Measurements from ENCODE around the gene SORCS2. TPM values are rescaled to one million over a fixed set of nuclear protein-coding genes. Genes with fewer than 3 reads are reported as not detected.

The SORCS2 gene
- polyA plus RNA-seq, 3 donors, result 0.46 to 0.55 TPM; not detected in 1

- H3K4me3 Mint-ChIP-seq, result no peak overlapping the region
- H3K27ac Mint-ChIP-seq, result no peak overlapping the region
- no peak overlapping the region for H3K4me2 ChIP-seq (replicated peaks; ENCODE audit: extremely low read depth, low read length, poor library complexity, severe bottlenecking)
- no peaks in the 10 kb centered on the region for H3K27me3 ChIP-seq (ENCODE audit: control insufficient read depth in 2 of 2, insufficient read depth in 2 of 2, low read length in 2 of 2)
- WGBS (ENCODE audit: insufficient coverage), result 95% methylated on average over 11 of the region's 14 CpGs
- H3K9me3 ChIP-seq (replicated peaks in 1 of 2; ENCODE audit: control insufficient read depth in 1 of 2, insufficient read depth in 1 of 2, low read length in 2 of 2), result peaks cover 6 to 11% of the 10 kb centered on the region in 2 donors
- no peak overlapping the region for H2AFZ ChIP-seq (ENCODE audit: insufficient read depth, low read depth, low read length, poor library complexity, severe bottlenecking)
- H3K9ac ChIP-seq (ENCODE audit: insufficient read depth, low read length, poor library complexity, severe bottlenecking), result no peak overlapping the region
- H3K4me3 ChIP-seq (replicated peaks in 1 of 3; ENCODE audit: low read depth in 2 of 3, low read length in 3 of 3), result no peak overlapping the region
- no peaks in the 10 kb centered on the region for H4K20me1 ChIP-seq (ENCODE audit: insufficient read depth, low read length)
- no peaks in the 10 kb centered on the region for H3K4me1 Mint-ChIP-seq
- no peaks in the 10 kb centered on the region for H3K79me2 ChIP-seq (ENCODE audit: insufficient read depth, low read length)
- no peak overlapping the region for H3K27ac ChIP-seq (ENCODE audit: low read depth in 1 of 2, low read length in 2 of 2)
- H3K36me3 ChIP-seq (replicated peaks in 1 of 2; ENCODE audit: control insufficient read depth in 1 of 2, insufficient read depth in 2 of 2, low read length in 2 of 2), result no peaks in the 10 kb centered on the region
- no peaks in the 10 kb centered on the region for H3K4me1 ChIP-seq (ENCODE audit: control insufficient read depth in 1 of 2, insufficient read depth in 2 of 2, low read length in 2 of 2)
- no peak for DNase-seq
- peaks cover 7 to 15% (median 9%) of the 10 kb centered on the region in 7 donors for H3K9me3 Mint-ChIP-seq
- peaks cover 4 to 7% (median 7%) of the 10 kb centered on the region in 3 donors for H3K27me3 Mint-ChIP-seq (ENCODE audit: low read depth in 3 of 3)
- intact Hi-C loops (cut with micrococcal nuclease), result no loop called here
- no peak for TF ChIP-seq CTCF (IDR thresholded peaks at IDR 0.05)
- no peaks in the 10 kb centered on the region for H3K36me3 Mint-ChIP-seq
Measured at GRCh38 chr4:7235030-7235380, 42.7 kb downstream of the SORCS2 start.

- 53% methylated on average over 2 of the region's 4 CpGs for WGBS (ENCODE audit: insufficient coverage)
- Mint-ChIP-seq H3K4me3 (no peak overlapping the region), H3K27ac (no peak overlapping the region), H3K36me3 (no peaks in the 10 kb centered on the region), H3K27me3 (ENCODE audit: low read depth in 3 of 3) (peaks cover 4 to 10% (median 7%) of the 10 kb centered on the region in 3 donors), H3K4me1 (no peaks in the 10 kb centered on the region), H3K9me3 (peaks cover 7 to 15% (median 9%) of the 10 kb centered on the region in 7 donors)
- Histone ChIP-seq H3K4me2 (replicated peaks; ENCODE audit: extremely low read depth, low read length, poor library complexity, severe bottlenecking) (no peak overlapping the region), H3K4me3 (replicated peaks in 1 of 3; ENCODE audit: low read depth in 2 of 3, low read length in 3 of 3) (no peak overlapping the region), H3K4me1 (ENCODE audit: control insufficient read depth in 1 of 2, insufficient read depth in 2 of 2, low read length in 2 of 2) (no peaks in the 10 kb centered on the region), H3K79me2 (ENCODE audit: insufficient read depth, low read length) (no peaks in the 10 kb centered on the region), H3K9me3 (replicated peaks in 1 of 2; ENCODE audit: control insufficient read depth in 1 of 2, insufficient read depth in 1 of 2, low read length in 2 of 2) (peaks cover 6 to 11% of the 10 kb centered on the region in 2 donors), H2AFZ (ENCODE audit: insufficient read depth, low read depth, low read length, poor library complexity, severe bottlenecking) (no peak overlapping the region), H3K27ac (ENCODE audit: low read depth in 1 of 2, low read length in 2 of 2) (no peak overlapping the region), H3K9ac (ENCODE audit: insufficient read depth, low read length, poor library complexity, severe bottlenecking) (no peak overlapping the region), H4K20me1 (ENCODE audit: insufficient read depth, low read length) (no peaks in the 10 kb centered on the region), H3K36me3 (replicated peaks in 1 of 2; ENCODE audit: control insufficient read depth in 1 of 2, insufficient read depth in 2 of 2, low read length in 2 of 2) (no peaks in the 10 kb centered on the region), H3K27me3 (ENCODE audit: control insufficient read depth in 2 of 2, insufficient read depth in 2 of 2, low read length in 2 of 2) (no peaks in the 10 kb centered on the region)
- TF ChIP-seq CTCF (IDR thresholded peaks at IDR 0.05), result no peak
- no peak for DNase-seq
- intact Hi-C loops (cut with micrococcal nuclease), result no loop called here
Measured at GRCh38 chr4:7236847-7237246, 44.5 kb downstream of the SORCS2 start.

All from CD14-positive monocyte (primary cell).